ENCODE measurements around the gene YY1. TPM values are rescaled to one million over a fixed set of nuclear protein-coding genes. Genes with fewer than 3 reads are reported as not detected.
A peak's percentile ranks its signal among the peaks of the same experiment; 100 is the strongest.
"Not testable (repeated sequence)": the region's sequence is repeated elsewhere in the genome, so short reads cannot be mapped to it uniquely, and the experiment has no call there.

The YY1 gene
- total RNA-seq, 1 experiment from 2014 or later: 83.1 TPM

GRCh38 chr14:100282083-100282350, 43.1 kb downstream of the YY1 start:
- no peaks in the 10 kb centered on the region for H3K9me3 Mint-ChIP-seq
- POLR2A ChIA-PET: no interaction called here
- DNase-seq (ENCODE audit: low spot score) (no peak), ATAC-seq (no peak)
- peaks cover 4% of the 10 kb centered on the region for H3K36me3 Mint-ChIP-seq
- peak overlapping the region; percentile 46 for H3K27ac Mint-ChIP-seq
- no peak overlapping the region for H3K4me3 Mint-ChIP-seq
- TF ChIP-seq, protein P1, sequence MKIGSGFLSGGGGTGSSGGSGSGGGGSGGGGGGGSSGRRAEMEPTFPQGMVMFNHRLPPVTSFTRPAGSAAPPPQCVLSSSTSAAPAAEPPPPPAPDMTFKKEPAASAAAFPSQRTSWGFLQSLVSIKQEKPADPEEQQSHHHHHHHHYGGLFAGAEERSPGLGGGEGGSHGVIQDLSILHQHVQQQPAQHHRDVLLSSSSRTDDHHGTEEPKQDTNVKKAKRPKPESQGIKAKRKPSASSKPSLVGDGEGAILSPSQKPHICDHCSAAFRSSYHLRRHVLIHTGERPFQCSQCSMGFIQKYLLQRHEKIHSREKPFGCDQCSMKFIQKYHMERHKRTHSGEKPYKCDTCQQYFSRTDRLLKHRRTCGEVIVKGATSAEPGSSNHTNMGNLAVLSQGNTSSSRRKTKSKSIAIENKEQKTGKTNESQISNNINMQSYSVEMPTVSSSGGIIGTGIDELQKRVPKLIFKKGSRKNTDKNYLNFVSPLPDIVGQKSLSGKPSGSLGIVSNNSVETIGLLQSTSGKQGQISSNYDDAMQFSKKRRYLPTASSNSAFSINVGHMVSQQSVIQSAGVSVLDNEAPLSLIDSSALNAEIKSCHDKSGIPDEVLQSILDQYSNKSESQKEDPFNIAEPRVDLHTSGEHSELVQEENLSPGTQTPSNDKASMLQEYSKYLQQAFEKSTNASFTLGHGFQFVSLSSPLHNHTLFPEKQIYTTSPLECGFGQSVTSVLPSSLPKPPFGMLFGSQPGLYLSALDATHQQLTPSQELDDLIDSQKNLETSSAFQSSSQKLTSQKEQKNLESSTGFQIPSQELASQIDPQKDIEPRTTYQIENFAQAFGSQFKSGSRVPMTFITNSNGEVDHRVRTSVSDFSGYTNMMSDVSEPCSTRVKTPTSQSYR (CRISPR knock-in tag; IDR thresholded peaks at IDR 0.05): no peak
- TF ChIP-seq, protein P2, sequence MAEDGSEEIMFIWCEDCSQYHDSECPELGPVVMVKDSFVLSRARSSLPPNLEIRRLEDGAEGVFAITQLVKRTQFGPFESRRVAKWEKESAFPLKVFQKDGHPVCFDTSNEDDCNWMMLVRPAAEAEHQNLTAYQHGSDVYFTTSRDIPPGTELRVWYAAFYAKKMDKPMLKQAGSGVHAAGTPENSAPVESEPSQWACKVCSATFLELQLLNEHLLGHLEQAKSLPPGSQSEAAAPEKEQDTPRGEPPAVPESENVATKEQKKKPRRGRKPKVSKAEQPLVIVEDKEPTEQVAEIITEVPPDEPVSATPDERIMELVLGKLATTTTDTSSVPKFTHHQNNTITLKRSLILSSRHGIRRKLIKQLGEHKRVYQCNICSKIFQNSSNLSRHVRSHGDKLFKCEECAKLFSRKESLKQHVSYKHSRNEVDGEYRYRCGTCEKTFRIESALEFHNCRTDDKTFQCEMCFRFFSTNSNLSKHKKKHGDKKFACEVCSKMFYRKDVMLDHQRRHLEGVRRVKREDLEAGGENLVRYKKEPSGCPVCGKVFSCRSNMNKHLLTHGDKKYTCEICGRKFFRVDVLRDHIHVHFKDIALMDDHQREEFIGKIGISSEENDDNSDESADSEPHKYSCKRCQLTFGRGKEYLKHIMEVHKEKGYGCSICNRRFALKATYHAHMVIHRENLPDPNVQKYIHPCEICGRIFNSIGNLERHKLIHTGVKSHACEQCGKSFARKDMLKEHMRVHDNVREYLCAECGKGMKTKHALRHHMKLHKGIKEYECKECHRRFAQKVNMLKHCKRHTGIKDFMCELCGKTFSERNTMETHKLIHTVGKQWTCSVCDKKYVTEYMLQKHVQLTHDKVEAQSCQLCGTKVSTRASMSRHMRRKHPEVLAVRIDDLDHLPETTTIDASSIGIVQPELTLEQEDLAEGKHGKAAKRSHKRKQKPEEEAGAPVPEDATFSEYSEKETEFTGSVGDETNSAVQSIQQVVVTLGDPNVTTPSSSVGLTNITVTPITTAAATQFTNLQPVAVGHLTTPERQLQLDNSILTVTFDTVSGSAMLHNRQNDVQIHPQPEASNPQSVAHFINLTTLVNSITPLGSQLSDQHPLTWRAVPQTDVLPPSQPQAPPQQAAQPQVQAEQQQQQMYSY (CRISPR knock-in tag; IDR thresholded peaks at IDR 0.05): 0 out of 2 replicates have a peak, but pooled peaks have one; percentile 18
- H3K4me1 Mint-ChIP-seq: peaks cover 57% of the 10 kb centered on the region
- CTCF ChIA-PET: interaction anchor here (1.0 to 1.6 kb wide), 3 partner anchors 35 to 126 kb away, joined by 3 read pairs; no protein-coding TSS in a partner anchor
- no peaks in the 10 kb centered on the region for H3K27me3 Mint-ChIP-seq (ENCODE audit: low read depth)

GRCh38 chr14:100282766-100283419, 43.9 kb downstream of the YY1 start:
- Mint-ChIP-seq H3K27ac (peak overlapping the region; percentile 92), H3K4me1 (peaks cover 57% of the 10 kb centered on the region), H3K4me3 (no peak overlapping the region), H3K9me3 (no peaks in the 10 kb centered on the region), H3K27me3 (ENCODE audit: low read depth) (no peaks in the 10 kb centered on the region), H3K36me3 (no peaks in the 10 kb centered on the region; the same call in 1 of the 2 replicates)
- POLR2A ChIA-PET: interaction anchor here (0.6 kb wide), 1 partner anchor 123 kb away, joined by 4 read pairs; the partner anchor contains the start of gene DEGS2
- ATAC-seq (no peak), DNase-seq (ENCODE audit: low spot score) (no peak)
- TF ChIP-seq TEAD4 (CRISPR knock-in tag; IDR thresholded peaks at IDR 0.05) (no peak), ESRRA (CRISPR knock-in tag; IDR thresholded peaks at IDR 0.05; ENCODE audit: borderline replicate concordance) (no peak), NR3C1 (CRISPR knock-in tag; conservative IDR thresholded peaks at IDR 0.05; ENCODE audit: low read depth) (no peak)
- CTCF ChIA-PET: interaction anchor here (0.6 to 3.8 kb wide), 11 partner anchors 11 to 148 kb away, joined by 3 to 28 read pairs (median 4); no protein-coding TSS in a partner anchor

GRCh38 chr14:100283436-100283835, 44.5 kb downstream of the YY1 start:
- not testable (repeated sequence) for H3K4me3 Mint-ChIP-seq; H3K27me3 Mint-ChIP-seq (ENCODE audit: low read depth); H3K36me3 Mint-ChIP-seq; ATAC-seq; H3K9me3 Mint-ChIP-seq; DNase-seq (ENCODE audit: low spot score)
- CTCF ChIA-PET: interaction anchor here (0.6 to 3.8 kb wide), 11 partner anchors 9 to 148 kb away, joined by 3 to 28 read pairs (median 4); no protein-coding TSS in a partner anchor
- H3K4me1 Mint-ChIP-seq: peaks cover 54% of the 10 kb centered on the region
- peak overlapping the region; percentile 92 for H3K27ac Mint-ChIP-seq
- POLR2A ChIA-PET: interaction anchor here (0.6 kb wide), 1 partner anchor 124 kb away, joined by 4 read pairs; the partner anchor contains the start of gene DEGS2

DNA sequence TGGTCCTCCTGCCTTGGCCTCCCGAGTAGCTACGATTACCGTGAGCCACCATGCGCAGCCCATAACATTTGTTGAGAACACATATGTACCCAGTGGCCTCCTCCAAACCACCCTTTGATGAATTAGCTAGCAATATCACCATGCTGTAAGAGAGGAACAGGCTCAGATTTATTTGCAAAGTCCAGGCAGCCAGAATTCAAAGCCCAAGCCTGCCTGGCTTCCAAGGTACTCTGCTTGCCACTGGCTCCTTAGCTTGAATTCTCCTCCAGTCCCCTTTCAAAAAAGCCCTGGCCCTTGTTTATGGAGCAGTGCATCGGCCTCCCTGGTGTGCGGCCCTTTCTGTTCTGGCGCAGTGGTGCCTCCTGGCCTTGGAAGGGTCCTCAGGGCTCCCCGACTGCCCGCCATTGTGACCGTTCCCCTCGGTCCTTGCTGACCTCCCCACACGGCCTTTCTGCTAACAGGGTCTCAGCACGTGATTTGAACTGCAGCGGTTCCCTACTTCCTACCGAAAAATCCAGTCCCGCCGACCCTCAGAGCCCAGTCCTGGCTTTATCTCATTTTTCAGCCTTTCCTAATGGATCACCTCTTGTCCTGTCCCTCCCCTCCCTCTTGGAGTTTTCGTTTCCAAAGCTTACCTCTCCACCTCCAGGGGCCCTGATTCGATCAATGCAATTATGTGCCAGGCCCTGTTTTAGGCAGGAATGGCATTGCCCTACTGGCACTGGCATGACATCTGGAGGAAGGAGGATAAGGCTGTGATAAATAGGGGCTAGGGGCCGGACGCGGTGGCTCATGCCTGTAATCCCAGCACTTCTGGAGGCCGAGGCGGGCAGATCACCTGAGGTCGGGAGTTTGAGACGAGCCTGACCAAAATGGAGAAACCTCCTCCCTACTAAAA, 45.3 kb downstream of the YY1 start:
- peak overlapping the region; percentile 68 for H3K27ac Mint-ChIP-seq
- TF ChIP-seq KAT7 (CRISPR knock-in tag; IDR thresholded peaks at IDR 0.05; ENCODE audit: borderline replicate concordance) (no peak), HMGA2 (CRISPR knock-in tag; IDR thresholded peaks at IDR 0.05) (no peak), EMX1 (CRISPR knock-in tag; IDR thresholded peaks at IDR 0.05) (0 out of 2 replicates have a peak, but pooled peaks have one; percentile 39)
- TF ChIP-seq, protein P3, sequence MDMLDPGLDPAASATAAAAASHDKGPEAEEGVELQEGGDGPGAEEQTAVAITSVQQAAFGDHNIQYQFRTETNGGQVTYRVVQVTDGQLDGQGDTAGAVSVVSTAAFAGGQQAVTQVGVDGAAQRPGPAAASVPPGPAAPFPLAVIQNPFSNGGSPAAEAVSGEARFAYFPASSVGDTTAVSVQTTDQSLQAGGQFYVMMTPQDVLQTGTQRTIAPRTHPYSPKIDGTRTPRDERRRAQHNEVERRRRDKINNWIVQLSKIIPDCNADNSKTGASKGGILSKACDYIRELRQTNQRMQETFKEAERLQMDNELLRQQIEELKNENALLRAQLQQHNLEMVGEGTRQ (CRISPR knock-in tag; IDR thresholded peaks at IDR 0.05): peak; percentile 35; the same call in 1 of the 2 replicates
- TF ChIP-seq, protein P2 (CRISPR knock-in tag; IDR thresholded peaks at IDR 0.05): peak; percentile 87
- DNase-seq (ENCODE audit: low spot score): no peak
- no peak for ATAC-seq
- ChIA-PET CTCF (interaction anchor here (0.6 to 3.8 kb wide), 24 partner anchors 10 to 149 kb away, joined by 3 to 28 read pairs (median 6); partner anchors contain the start of gene DEGS2), POLR2A (no interaction called here)
- peaks cover 53% of the 10 kb centered on the region for H3K4me1 Mint-ChIP-seq
- peak overlapping the region; percentile 57 for H3K4me3 Mint-ChIP-seq
- H3K36me3 Mint-ChIP-seq: no peaks in the 10 kb centered on the region; the same call in 1 of the 2 replicates
- H3K27me3 Mint-ChIP-seq (ENCODE audit: low read depth): no peaks in the 10 kb centered on the region
- no peaks in the 10 kb centered on the region for H3K9me3 Mint-ChIP-seq
